ENCODE data around the gene GASK1A.
"Not testable (repeated sequence)": the region's sequence is repeated elsewhere in the genome, so short reads cannot be mapped to it uniquely, and the experiment has no call there.

Gene GASK1A

GRCh38 chr3:43061101-43061895, 82.2 kb downstream of the GASK1A start:
- Histone ChIP-seq H3K4me2 (ENCODE audit: low read length) (no peak overlapping the region), H3K4me1 (ENCODE audit: low read length) (no peaks in the 10 kb centered on the region), H3K9ac (ENCODE audit: low read length) (no peak overlapping the region), H2AFZ (ENCODE audit: low read depth, low read length) (no peak overlapping the region), H3K36me3 (replicated peaks; ENCODE audit: low read depth, low read length) (no peaks in the 10 kb centered on the region), H3K27ac (ENCODE audit: low read length) (no peak overlapping the region), H3K9me3 (ENCODE audit: insufficient read depth, low read length) (no peaks in the 10 kb centered on the region), H3K4me3 (ENCODE audit: low read length) (no peak overlapping the region), H3K27me3 (ENCODE audit: low read depth, low read length) (no peaks in the 10 kb centered on the region), H3K79me2 (ENCODE audit: low read length) (no peaks in the 10 kb centered on the region), H4K20me1 (ENCODE audit: insufficient read depth, low read length) (no peaks in the 10 kb centered on the region)
- no peak for TF ChIP-seq EZH2phosphoT487 (IDR thresholded peaks at IDR 0.05; ENCODE audit: low read depth)

GRCh38 chr3:43062040-43062563, 83.0 kb downstream of the GASK1A start:
- no peaks in the 10 kb centered on the region for H3K36me3 ChIP-seq (replicated peaks; ENCODE audit: low read depth, low read length)
- TF ChIP-seq CTCF (IDR thresholded peaks at IDR 0.05; ENCODE audit: low read depth, low read length) (no peak), EZH2phosphoT487 (IDR thresholded peaks at IDR 0.05; ENCODE audit: low read depth) (no peak)
- H3K27ac ChIP-seq (ENCODE audit: low read length), result no peak overlapping the region
- no peak overlapping the region for H3K4me3 ChIP-seq (ENCODE audit: low read length)
- H3K4me1 ChIP-seq (ENCODE audit: low read length), result no peaks in the 10 kb centered on the region
- H4K20me1 ChIP-seq (ENCODE audit: insufficient read depth, low read length), result no peaks in the 10 kb centered on the region
- no peaks in the 10 kb centered on the region for H3K27me3 ChIP-seq (ENCODE audit: low read depth, low read length)
- no peak overlapping the region for H2AFZ ChIP-seq (ENCODE audit: low read depth, low read length)
- H3K9me3 ChIP-seq (ENCODE audit: insufficient read depth, low read length), result no peaks in the 10 kb centered on the region
- no peak overlapping the region for H3K4me2 ChIP-seq (ENCODE audit: low read length)
- H3K79me2 ChIP-seq (ENCODE audit: low read length), result no peaks in the 10 kb centered on the region
- no peak overlapping the region for H3K9ac ChIP-seq (ENCODE audit: low read length)

GRCh38 chr3:43062564-43063040, 83.5 kb downstream of the GASK1A start:
- Histone ChIP-seq H3K27me3 (ENCODE audit: low read depth, low read length) (no peaks in the 10 kb centered on the region), H2AFZ (ENCODE audit: low read depth, low read length) (no peak overlapping the region), H3K27ac (ENCODE audit: low read length) (no peak overlapping the region), H3K4me2 (ENCODE audit: low read length) (no peak overlapping the region), H3K79me2 (ENCODE audit: low read length) (no peaks in the 10 kb centered on the region), H3K9me3 (ENCODE audit: insufficient read depth, low read length) (no peaks in the 10 kb centered on the region), H4K20me1 (ENCODE audit: insufficient read depth, low read length) (no peaks in the 10 kb centered on the region), H3K36me3 (replicated peaks; ENCODE audit: low read depth, low read length) (no peaks in the 10 kb centered on the region), H3K4me3 (ENCODE audit: low read length) (no peak overlapping the region), H3K4me1 (ENCODE audit: low read length) (no peaks in the 10 kb centered on the region), H3K9ac (ENCODE audit: low read length) (no peak overlapping the region)
- TF ChIP-seq EZH2phosphoT487 (IDR thresholded peaks at IDR 0.05; ENCODE audit: low read depth) (no peak), CTCF (IDR thresholded peaks at IDR 0.05; ENCODE audit: low read depth, low read length) (no peak)

- H3K4me3 ChIP-seq (ENCODE audit: low read length), result no peak overlapping the region
- H3K9ac ChIP-seq (ENCODE audit: low read length), result no peak overlapping the region
- H3K27me3 ChIP-seq (ENCODE audit: low read depth, low read length), result no peaks in the 10 kb centered on the region
- H3K4me2 ChIP-seq (ENCODE audit: low read length), result no peak overlapping the region
- H3K4me1 ChIP-seq (ENCODE audit: low read length), result no peaks in the 10 kb centered on the region
- no peak overlapping the region for H2AFZ ChIP-seq (ENCODE audit: low read depth, low read length)
- H3K9me3 ChIP-seq (ENCODE audit: insufficient read depth, low read length), result no peaks in the 10 kb centered on the region
- H3K36me3 ChIP-seq (replicated peaks; ENCODE audit: low read depth, low read length), result no peaks in the 10 kb centered on the region
- H3K27ac ChIP-seq (ENCODE audit: low read length), result no peak overlapping the region
- H3K79me2 ChIP-seq (ENCODE audit: low read length), result no peaks in the 10 kb centered on the region
- H4K20me1 ChIP-seq (ENCODE audit: insufficient read depth, low read length), result no peaks in the 10 kb centered on the region
- no peak for TF ChIP-seq EZH2phosphoT487 (IDR thresholded peaks at IDR 0.05; ENCODE audit: low read depth)
- TF ChIP-seq CTCF (IDR thresholded peaks at IDR 0.05; ENCODE audit: low read depth, low read length), result no peak
Measured at GRCh38 chr3:43063114-43063513, 84.0 kb downstream of the GASK1A start.

GRCh38 chr3:43070670-43071069, 91.6 kb downstream of the GASK1A start:
- not testable (repeated sequence) for H3K4me2 ChIP-seq (ENCODE audit: low read length); H3K9ac ChIP-seq (ENCODE audit: low read length); H4K20me1 ChIP-seq (ENCODE audit: insufficient read depth, low read length); H3K9me3 ChIP-seq (ENCODE audit: insufficient read depth, low read length); H3K4me3 ChIP-seq (ENCODE audit: low read length); H3K4me1 ChIP-seq (ENCODE audit: low read length); H3K36me3 ChIP-seq (replicated peaks; ENCODE audit: low read depth, low read length); H3K79me2 ChIP-seq (ENCODE audit: low read length); H3K27ac ChIP-seq (ENCODE audit: low read length); H2AFZ ChIP-seq (ENCODE audit: low read depth, low read length)
- peaks cover 12% of the 10 kb centered on the region; the same call in 1 of the 2 replicates for H3K27me3 ChIP-seq (ENCODE audit: low read depth, low read length)

Measured in OCI-LY3 (cell line).